Activated CD4-positive, alpha-beta T cell treated with anti-CD3 and anti-CD28 coated beads for 4 hours (primary cell): ENCODE measurements around the gene TBRG1.
A peak's percentile ranks its signal among the peaks of the same experiment; 100 is the strongest.

Source experiments
- DNase-seq, 2 donors: peaks; one replicate each; pipeline ENCODE4 v3.0.0-alpha.2; 2020

TBRG1 gene

GRCh38 chr11:124663861-124664260, 41.2 kb downstream of the TBRG1 start:
- no peak for DNase-seq

DNA sequence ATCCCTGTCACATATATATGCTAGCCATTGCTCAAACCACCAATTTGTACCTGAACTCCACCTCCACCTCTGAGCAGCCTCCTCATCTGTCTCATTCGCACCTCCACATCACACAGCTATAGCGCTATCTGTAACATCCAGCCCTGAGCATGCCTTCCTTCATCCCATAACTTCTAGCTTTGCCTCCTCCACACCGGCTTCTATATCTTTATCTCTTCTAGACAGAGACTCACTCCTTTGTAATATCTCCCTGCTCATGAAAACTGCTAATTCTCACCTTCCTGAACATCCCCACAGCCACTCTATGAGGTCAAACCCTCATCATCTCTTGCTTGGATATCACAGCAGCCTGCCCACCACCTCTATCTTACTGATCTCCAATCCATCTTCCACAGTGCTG, 44.9 kb downstream of the TBRG1 start:
- no peak for DNase-seq

DNA sequence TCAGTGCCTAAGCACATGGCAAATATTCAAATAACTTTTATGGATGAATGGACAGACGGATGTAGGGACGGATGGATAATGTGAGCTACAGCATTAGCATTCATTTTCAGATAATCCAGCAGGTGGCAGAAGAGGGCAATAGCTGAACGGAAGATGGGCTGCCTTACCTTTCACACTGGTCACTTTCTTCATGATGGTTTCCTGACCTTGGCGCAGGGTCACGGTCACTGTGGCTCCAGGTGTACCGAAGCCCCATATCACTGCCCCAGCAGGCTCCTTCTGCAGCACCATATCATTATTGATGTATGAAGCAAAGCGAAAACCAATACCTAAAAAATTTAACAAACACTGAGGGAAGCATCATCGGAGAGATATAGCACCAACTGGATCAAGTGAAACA, 46.5 kb downstream of the TBRG1 start:
- DNase-seq: peak; percentile 31 to 53

DNA sequence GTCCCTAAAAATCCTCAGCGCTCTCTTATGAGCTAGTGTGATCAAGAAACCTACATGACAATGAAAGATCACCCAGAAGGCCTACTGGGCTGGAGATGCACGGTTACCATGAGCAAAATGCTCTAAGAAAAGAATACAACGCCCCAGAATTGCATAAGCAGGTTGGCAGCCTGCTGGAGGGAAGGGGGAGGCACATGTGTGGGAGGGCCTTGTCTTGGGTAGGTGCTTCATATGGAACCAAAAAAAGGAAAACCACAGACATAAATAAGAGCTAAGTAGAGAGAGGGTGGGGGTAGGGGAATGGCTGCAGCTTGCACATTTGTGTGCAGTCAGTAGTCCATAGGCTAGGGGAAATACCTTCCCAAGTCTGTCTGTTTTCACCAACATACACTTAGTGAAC, 48.1 kb downstream of the TBRG1 start:
- peak; percentile 35 to 39 for DNase-seq

- no peak for DNase-seq
These were observed 50.0 kb downstream of the TBRG1 start for GRCh38 chr11:124672536-124673215.

- DNase-seq: peak; percentile 76 to 86
These were observed 50.9 kb downstream of the TBRG1 start, which contains the start of the genes SIAE and SPA17 for GRCh38 chr11:124673333-124674167. TSS of gene SIAE (minus strand) at chr11:124673739. CDS start at chr11:124673708, 31 bp downstream. TSS of gene SPA17 (plus strand) at chr11:124673904. CDS start at chr11:124675265, 1,361 bp downstream.

DNA sequence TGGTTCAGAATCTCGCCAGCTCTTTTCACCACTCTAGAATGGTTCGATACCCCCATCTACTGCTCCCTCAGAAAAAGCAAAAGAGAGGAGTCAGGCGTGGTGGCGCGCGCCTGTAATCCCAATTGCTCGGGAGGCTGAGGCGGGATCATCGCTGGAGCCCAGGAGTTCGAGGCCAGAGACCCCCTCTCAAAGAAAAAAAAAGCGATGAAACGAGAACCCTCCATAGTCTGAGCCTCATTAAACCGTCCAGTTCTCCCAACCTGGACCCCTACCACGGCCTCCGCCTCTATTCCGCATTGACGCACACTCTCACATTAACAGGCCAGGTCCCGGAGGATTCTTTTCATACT, 51.5 kb downstream of the TBRG1 start:
- DNase-seq: no peak

DNA sequence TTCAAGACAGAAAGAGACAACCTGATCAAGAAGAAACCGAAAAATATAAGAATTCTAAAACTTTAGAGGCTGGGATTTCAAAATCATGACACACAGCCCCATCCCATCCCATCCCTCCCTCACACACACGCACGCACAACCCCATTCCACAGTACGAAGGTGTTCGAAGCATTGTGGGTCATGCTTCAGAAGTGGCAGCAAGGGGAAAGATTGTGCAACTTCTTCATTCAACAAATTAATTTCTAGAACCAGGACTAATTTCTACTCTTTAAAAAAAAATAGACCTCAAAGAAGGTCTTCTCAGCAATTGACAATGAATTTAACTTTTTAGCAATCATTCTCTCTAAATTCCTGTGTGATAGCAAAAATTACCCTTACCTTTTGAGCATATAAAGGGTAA, 51.9 kb downstream of the TBRG1 start:
- DNase-seq: no peak

GRCh38 chr11:124676386-124676785, 53.7 kb downstream of the TBRG1 start:
- DNase-seq: no peak

- DNase-seq: no peak
These were observed 55.8 kb downstream of the TBRG1 start for GRCh38 chr11:124678416-124678815.

DNA sequence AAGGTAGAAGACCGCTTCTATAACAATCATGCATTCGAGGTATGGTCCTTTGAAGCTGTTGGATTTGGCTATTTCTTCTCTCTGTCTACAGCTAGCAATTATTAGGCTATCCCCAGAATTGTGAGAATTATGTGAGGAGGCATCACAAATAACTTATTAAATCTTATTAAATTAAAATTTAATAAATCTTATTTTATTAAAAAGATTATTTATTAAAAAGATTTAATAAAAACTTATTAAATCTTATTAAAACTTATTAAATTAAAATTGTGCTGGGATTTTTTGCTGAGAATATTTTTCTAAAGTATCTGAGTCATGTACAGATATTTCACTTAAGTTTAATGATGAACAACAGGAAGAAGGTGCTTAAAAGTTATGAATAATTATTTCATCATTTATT, 58.8 kb downstream of the TBRG1 start:
- no peak for DNase-seq

DNA sequence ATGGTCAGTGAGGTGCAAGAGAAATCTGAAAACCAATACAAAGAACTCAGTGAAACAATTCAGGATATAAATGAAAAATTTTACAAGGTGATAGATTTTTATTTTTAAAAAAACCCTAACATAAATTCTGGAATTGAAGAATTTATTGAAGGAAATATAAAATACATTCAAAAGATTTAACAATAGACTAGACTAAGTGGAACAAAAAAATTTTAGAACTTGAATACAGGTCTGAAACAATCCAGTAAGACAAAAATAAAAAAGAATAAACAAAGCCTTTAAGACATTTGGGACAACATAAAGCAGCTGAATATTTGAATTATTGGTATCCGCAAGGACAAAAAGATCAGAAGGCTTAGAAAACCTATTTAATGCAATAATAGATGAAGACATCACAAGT, 59.8 kb downstream of the TBRG1 start:
- no peak for DNase-seq
